Activated B cell treated with CpG ODN at 0.5 μM for 24 hours (primary cell): ENCODE data around the gene SP5. TPM values are rescaled to one million over a fixed set of nuclear protein-coding genes. Genes with fewer than 3 reads are reported as not detected.

ENCODE experiments used
- ATAC-seq: fragments of 200-7000 bp; cut with Tn5 transposase; one replicate; pipeline ENCODE4 v1.10.0; 2021; ENCODE audit warnings: low read depth, mild to moderate bottlenecking, moderate library complexity
- CTCF ChIA-PET: fragments of 350-600 bp; sonication (Branson Sonifier 250); formaldehyde crosslinking; loops from one replicate; lab custom pipeline; 2021; ENCODE audit warnings: antibody characterized with exemption; lab: Charles Lee
- POLR2A ChIA-PET: fragments of 350-600 bp; sonication (Branson Sonifier 250); formaldehyde crosslinking; loops from one replicate; lab custom pipeline; 2021; ENCODE audit warnings: antibody characterized with exemption; lab: Charles Lee
- DNase-seq: peaks from one replicate; pipeline ENCODE4 v3.0.0; 2022
- H3K27ac Mint-ChIP-seq: one replicate; pipeline ENCODE4 v1.8.0; 2020; ENCODE audit warnings: mixed read lengths
- H3K27me3 Mint-ChIP-seq: one replicate; pipeline ENCODE4 v1.8.0; 2021; ENCODE audit warnings: mixed read lengths
- H3K36me3 Mint-ChIP-seq: one replicate; pipeline ENCODE4 v1.8.0; 2021; ENCODE audit warnings: low read depth, mixed read lengths
- H3K4me1 Mint-ChIP-seq: one replicate; pipeline ENCODE4 v1.8.0; 2021; ENCODE audit warnings: mixed read lengths
- H3K4me3 Mint-ChIP-seq: one replicate; pipeline ENCODE4 v1.8.0; 2020; ENCODE audit warnings: mild to moderate bottlenecking, mixed read lengths
- H3K9me3 Mint-ChIP-seq: one replicate; pipeline ENCODE4 v1.8.0; 2020; ENCODE audit warnings: mixed read lengths
- intact Hi-C: fragments of 100-400 bp; cut with micrococcal nuclease; formaldehyde crosslinking; loops from one replicate; pipeline ENCODE4 v1.15.1; 2024
- total RNA-seq: library from RNA; stranded (reverse); gene quantifications from 2 replicates; pipeline ENCODE4 v1.2.3, GENCODE V29; 2022
- TF ChIP-seq, protein P1 (sequence below): fragments of 200-600 bp; IDR thresholded peaks from one replicate; pipeline ENCODE4 v1.8.0; 2022; ENCODE audit warnings: antibody characterized with exemption, mild to moderate bottlenecking

The SP5 gene
- total RNA-seq, 1 donor from 2014 or later: not detected

DNA sequence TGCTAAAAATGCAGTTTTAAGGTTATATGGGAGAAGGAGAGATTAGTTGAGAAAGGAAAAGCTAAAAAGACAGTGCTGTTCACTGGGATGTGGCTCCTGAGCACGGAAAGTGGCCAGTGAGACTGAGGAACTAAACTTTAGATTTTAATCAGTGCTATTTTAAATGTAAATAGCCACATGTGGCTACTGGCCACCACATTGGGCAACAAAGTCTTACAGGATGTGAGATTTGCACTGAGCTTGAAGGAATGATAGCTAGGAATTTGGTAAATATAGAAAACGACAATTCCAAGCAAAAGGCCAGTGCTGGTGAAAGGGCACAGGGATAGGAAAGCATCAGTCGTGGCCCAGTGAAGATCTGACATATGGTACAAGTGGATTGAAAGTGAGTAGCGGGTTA lies 14.1 kb upstream of the SP5 start:
- CTCF ChIA-PET: no interaction called here
- H3K27me3 Mint-ChIP-seq: peaks cover 10% of the 10 kb centered on the region
- ATAC-seq (no peak), DNase-seq (no peak)
- peaks cover 6% of the 10 kb centered on the region for H3K9me3 Mint-ChIP-seq
- intact Hi-C loops: no loop called here
- H3K4me1 Mint-ChIP-seq: no peaks in the 10 kb centered on the region
- no peak overlapping the region for H3K27ac Mint-ChIP-seq
- no peak overlapping the region for H3K4me3 Mint-ChIP-seq
- POLR2A ChIA-PET: no interaction called here
- TF ChIP-seq, protein P1, sequence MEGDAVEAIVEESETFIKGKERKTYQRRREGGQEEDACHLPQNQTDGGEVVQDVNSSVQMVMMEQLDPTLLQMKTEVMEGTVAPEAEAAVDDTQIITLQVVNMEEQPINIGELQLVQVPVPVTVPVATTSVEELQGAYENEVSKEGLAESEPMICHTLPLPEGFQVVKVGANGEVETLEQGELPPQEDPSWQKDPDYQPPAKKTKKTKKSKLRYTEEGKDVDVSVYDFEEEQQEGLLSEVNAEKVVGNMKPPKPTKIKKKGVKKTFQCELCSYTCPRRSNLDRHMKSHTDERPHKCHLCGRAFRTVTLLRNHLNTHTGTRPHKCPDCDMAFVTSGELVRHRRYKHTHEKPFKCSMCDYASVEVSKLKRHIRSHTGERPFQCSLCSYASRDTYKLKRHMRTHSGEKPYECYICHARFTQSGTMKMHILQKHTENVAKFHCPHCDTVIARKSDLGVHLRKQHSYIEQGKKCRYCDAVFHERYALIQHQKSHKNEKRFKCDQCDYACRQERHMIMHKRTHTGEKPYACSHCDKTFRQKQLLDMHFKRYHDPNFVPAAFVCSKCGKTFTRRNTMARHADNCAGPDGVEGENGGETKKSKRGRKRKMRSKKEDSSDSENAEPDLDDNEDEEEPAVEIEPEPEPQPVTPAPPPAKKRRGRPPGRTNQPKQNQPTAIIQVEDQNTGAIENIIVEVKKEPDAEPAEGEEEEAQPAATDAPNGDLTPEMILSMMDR: no peak
- H3K36me3 Mint-ChIP-seq: no peaks in the 10 kb centered on the region

DNA sequence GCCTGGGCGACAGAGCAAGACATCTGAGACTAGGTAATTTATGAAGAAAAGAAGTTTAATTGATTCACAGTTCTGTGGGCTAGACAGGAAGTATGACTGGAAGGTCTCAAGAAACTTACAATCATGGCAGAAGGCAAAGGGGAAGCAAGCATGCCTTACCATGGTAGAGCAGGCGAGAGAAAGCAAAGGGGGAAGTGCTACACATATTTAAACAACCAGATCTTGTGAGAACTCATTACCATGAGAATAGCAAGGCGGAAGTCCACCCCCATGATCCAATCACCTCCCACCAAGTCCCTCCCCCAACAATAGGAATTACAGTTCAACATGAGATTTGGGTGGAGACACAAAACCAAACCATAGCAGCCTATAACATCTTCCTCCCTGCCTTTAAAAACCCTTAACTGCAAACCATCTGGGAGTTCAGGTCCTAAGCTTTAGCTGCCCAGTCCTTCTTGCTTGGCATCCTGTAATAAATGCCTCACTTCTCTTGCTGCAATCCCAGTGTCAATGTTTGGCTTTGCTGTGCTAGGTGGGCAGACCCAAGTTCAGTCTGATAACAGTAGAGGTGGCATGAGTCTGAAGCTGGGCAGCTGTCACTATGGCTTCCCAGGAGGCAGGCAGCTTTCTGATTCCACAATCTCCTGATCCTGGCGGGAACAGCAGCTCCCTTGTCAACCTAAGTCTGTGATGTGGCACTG lies 11.2 kb upstream of the SP5 start:
- ChIA-PET POLR2A (no interaction called here), CTCF (no interaction called here)
- Mint-ChIP-seq H3K9me3 (peaks cover 6% of the 10 kb centered on the region), H3K27ac (no peak overlapping the region), H3K27me3 (peaks cover 21% of the 10 kb centered on the region), H3K4me1 (no peaks in the 10 kb centered on the region), H3K4me3 (no peak overlapping the region), H3K36me3 (no peaks in the 10 kb centered on the region)
- TF ChIP-seq, protein P1: no peak
- no peak for DNase-seq
- no peak for ATAC-seq
- intact Hi-C loops: no loop called here

DNA sequence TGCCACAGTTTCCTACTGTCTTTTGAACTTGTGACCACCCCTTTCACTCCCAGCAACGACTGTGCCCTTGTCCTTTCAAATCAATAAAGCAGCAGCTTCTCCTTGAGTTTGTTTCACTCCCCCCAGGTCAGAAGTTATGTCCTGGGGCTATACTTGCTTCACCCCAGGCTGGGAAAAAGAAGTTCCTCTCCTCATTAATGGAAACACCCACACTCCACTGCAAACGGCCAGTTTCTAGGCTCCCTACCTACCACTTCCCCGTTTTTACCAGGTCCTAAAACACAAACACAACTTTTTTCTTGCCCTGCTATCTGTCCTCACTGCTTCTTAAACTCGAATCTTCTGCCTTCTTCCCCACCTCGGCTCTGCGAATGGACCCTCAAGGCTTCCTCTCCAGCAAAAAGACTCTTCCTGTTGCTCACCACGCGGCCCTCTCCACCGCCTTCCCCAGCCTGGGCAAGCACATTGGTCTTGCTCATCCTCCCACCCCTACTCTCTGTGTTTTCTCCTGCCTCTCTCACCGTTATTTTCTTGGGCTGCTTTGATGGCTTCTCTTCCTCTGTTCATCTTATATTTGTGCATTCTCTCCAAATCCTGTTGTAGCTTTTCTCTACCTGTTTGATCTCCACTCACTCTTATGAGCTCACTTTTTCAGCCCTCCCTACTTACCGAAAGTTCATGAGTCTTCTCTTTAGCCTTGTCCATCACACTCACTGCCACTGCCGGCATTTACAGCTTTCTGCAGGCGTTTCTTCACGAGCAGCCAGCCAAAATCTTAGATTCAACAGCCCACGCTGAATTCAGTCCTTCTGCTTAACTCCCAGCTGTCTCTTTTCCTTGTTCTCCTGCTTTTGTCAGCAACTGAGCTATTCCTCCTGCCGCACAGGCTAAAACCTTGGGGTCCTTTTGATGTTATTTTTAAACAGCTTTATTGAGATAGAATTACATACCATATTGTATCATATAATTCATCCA lies 7.0 kb upstream of the SP5 start:
- intact Hi-C loops: no loop called here

DNA sequence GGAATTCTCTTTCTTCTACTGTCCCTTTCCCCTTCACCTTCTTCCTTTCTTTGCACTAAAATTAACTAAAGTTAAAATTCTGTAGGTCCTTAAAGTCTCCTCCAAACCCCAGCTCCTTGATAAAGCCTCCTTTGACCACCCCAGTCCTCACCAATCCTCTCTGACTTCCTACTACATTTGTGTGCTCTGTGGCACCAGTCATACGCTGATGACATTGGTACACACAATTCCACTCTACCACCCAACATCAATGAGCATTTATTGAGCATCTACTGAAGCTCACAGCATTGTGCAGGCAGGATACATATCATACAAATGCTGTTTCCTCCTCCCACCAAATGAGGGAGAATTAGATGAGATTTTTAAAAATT lies 4.5 kb upstream of the SP5 start:
- no peak for DNase-seq
- TF ChIP-seq, protein P1: no peak
- ChIA-PET CTCF (no interaction called here), POLR2A (no interaction called here)
- H3K4me1 Mint-ChIP-seq: peaks cover 9% of the 10 kb centered on the region
- H3K9me3 Mint-ChIP-seq: no peaks in the 10 kb centered on the region
- peaks cover 58% of the 10 kb centered on the region for H3K27me3 Mint-ChIP-seq
- intact Hi-C loops: no loop called here
- ATAC-seq: no peak
- no peak overlapping the region for H3K27ac Mint-ChIP-seq
- H3K4me3 Mint-ChIP-seq: no peak overlapping the region
- no peaks in the 10 kb centered on the region for H3K36me3 Mint-ChIP-seq

More for the DNA sequence above, 7.0 kb upstream of the SP5 start:
- Mint-ChIP-seq H3K36me3 (no peaks in the 10 kb centered on the region), H3K27me3 (peaks cover 45% of the 10 kb centered on the region), H3K27ac (no peak overlapping the region), H3K4me1 (no peaks in the 10 kb centered on the region), H3K4me3 (no peak overlapping the region), H3K9me3 (peaks cover 3% of the 10 kb centered on the region)
- TF ChIP-seq, protein P1: no peak
- no peak for DNase-seq
- POLR2A ChIA-PET: no interaction called here
- no peak for ATAC-seq
- CTCF ChIA-PET: no interaction called here

DNA sequence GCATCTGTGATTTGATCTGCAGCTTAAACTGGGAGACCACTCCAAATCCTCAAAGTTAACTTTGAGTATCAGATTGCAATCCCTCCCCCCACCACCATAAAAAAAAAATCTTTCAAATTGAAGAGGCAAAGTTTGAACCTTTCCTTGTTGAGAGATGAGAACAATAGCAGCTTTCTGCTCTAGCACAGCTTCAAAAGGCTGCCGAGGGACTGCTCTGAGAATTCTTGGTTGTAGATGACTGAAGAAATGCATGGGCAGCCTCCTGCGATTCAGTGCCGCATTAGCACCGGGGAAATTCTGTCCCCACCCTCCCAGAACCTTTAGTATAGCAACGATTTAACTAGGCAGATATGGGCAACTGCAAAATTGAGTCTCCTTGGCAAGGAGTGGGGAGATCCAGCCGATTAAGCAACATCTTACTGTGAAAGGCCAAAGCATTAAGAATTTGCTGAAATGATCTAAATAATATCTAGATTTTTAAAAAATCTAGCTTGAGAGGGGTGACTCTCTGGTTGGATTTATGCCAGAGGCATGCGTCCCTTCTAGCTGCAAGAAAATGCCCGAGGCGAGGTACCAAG lies 3.9 kb upstream of the SP5 start:
- ATAC-seq (no peak), DNase-seq (no peak)
- H3K4me1 Mint-ChIP-seq: peaks cover 12% of the 10 kb centered on the region
- intact Hi-C loops: no loop called here
- no peaks in the 10 kb centered on the region for H3K36me3 Mint-ChIP-seq
- no peaks in the 10 kb centered on the region for H3K9me3 Mint-ChIP-seq
- CTCF ChIA-PET: no interaction called here
- no peak overlapping the region for H3K4me3 Mint-ChIP-seq
- peaks cover 60% of the 10 kb centered on the region for H3K27me3 Mint-ChIP-seq
- no peak overlapping the region for H3K27ac Mint-ChIP-seq
- POLR2A ChIA-PET: no interaction called here
- TF ChIP-seq, protein P1: no peak
